HepG2 (cell line): ENCODE data around the gene CCL7. TPM values are rescaled to one million over a fixed set of nuclear protein-coding genes. Genes with fewer than 3 reads are reported as not detected.

Source experiments
- ATAC-seq: fragments of 200-7000 bp; cut with Tn5 transposase; 3 replicates; pipeline ENCODE4 v1.9.1; 2020; ENCODE audit warnings: mild to moderate bottlenecking, moderate library complexity
- BruUV-seq: library from RNA; stranded (reverse); fragments of 400-500 nt; replicated peaks from 2 replicates; lab custom pipeline; 2021; lab: Mats Ljungman, UMichigan
- CTCF ChIA-PET: fragments of 300-600 bp; formaldehyde crosslinking; extraction: SDS; loops from one replicate; lab custom pipeline; 2021; ENCODE audit warnings: low total read pairs, inconsistent platforms, low intra/inter-chr PET ratio; lab: Yijun Ruan, JAX
- POLR2A ChIA-PET: fragments of 350-600 bp; sonication (Branson Sonifier 250); formaldehyde crosslinking; loops from one replicate; lab custom pipeline; 2020; ENCODE audit warnings: antibody characterized with exemption, inconsistent platforms; lab: Yijun Ruan, JAX
- DNase-seq: peaks from one replicate; pipeline ENCODE4 v3.0.0-alpha.2; 2015; ENCODE audit warnings: low spot score
- FAIRE-seq: peaks from 3 replicates; lab custom pipeline; 2011; peaks lifted over from hg19 to GRCh38; lab: Jason Lieb, UNC
- H2AFZ ChIP-seq: one replicate; pipeline ENCODE4 v1.6.1; 2011; ENCODE audit warnings: low read length, inconsistent platforms
- H3K27ac ChIP-seq: fragments of 300-600 bp; 3 replicates; pipeline ENCODE4 v1.8.0; 2011; ENCODE audit warnings: mixed run types, mild to moderate bottlenecking, mixed read lengths, low read length, inconsistent platforms; ENCODE audit not compliant: insufficient read depth; ENCODE audit errors: extremely low read length
- H3K27me3 ChIP-seq, 2 experiments: fragments of 200-600 bp in 1 of 2; 2 replicates in 1 of 2; 3 replicates in 1 of 2; pipeline versions ENCODE4 v1.6.0 to v1.8.0; 2011; ENCODE audit warnings: low read length in 2 of 2, mild to moderate bottlenecking in 2 of 2, moderate library complexity in 2 of 2, inconsistent platforms in 1 of 2; ENCODE audit not compliant: insufficient read depth in 2 of 2, control insufficient read depth in 1 of 2
- H3K36me3 ChIP-seq, 2 experiments: fragments of 200-600 bp in 1 of 2; replicated peaks in 1 of 2; 2 replicates in 1 of 2; 3 replicates in 1 of 2; pipeline versions ENCODE4 v1.5.1 to v1.8.0; 2011; ENCODE audit warnings: low read length in 2 of 2, inconsistent platforms in 1 of 2; ENCODE audit not compliant: insufficient read depth in 2 of 2, control insufficient read depth in 1 of 2
- H3K4me1 ChIP-seq: 2 replicates; pipeline ENCODE4 v1.5.1; 2012; ENCODE audit warnings: low read length, inconsistent platforms; ENCODE audit not compliant: insufficient read depth
- H3K4me2 ChIP-seq: 2 replicates; pipeline ENCODE4 v1.6.0; 2011; ENCODE audit warnings: low read depth, low read length, inconsistent platforms
- H3K4me3 ChIP-seq, 3 experiments: fragments of 200-600 bp in 1 of 3; sonication (generic), shearing (Covaris generic) in 1 of 3; replicated peaks in 1 of 3; 2 replicates each; pipeline ENCODE4 v1.5.1; 2011 to 2016; ENCODE audit warnings: low read length in 3 of 3, inconsistent platforms in 2 of 3, low read depth in 2 of 3, mild to moderate bottlenecking in 2 of 3, control low read depth in 1 of 3, mixed read lengths in 1 of 3; ENCODE audit not compliant: insufficient read depth in 1 of 3
- H3K79me2 ChIP-seq: one replicate; pipeline ENCODE4 v1.6.1; 2011; ENCODE audit warnings: low read length, inconsistent platforms; ENCODE audit not compliant: insufficient read depth
- H3K9ac ChIP-seq: 2 replicates; pipeline ENCODE4 v1.6.0; 2011; ENCODE audit warnings: mild to moderate bottlenecking, low read depth, low read length, inconsistent platforms; ENCODE audit not compliant: insufficient read depth
- H3K9me3 ChIP-seq: 2 replicates; pipeline ENCODE4 v1.5.1; 2012; ENCODE audit warnings: mild to moderate bottlenecking, low read length
- H4K20me1 ChIP-seq: 2 replicates; pipeline ENCODE4 v1.6.0; 2011; ENCODE audit warnings: inconsistent platforms, mild to moderate bottlenecking, low read length, moderate library complexity; ENCODE audit not compliant: insufficient read depth
- ATF6 ChIP-seq: sonication (generic); formaldehyde crosslinking; conservative IDR thresholded peaks from 2 replicates; pipeline ENCODE4 v1.4.0; 2020; ENCODE audit warnings: missing genetic modification reagents
- HOXA5 ChIP-seq: sonication (generic); formaldehyde crosslinking; IDR thresholded peaks from 2 replicates; pipeline ENCODE4 v1.4.0; 2020; ENCODE audit warnings: missing genetic modification reagents
- LCORL ChIP-seq, 2 experiments: fragments of 450-650 bp in 1 of 2; sonication (generic) in 1 of 2; formaldehyde crosslinking in 1 of 2; IDR thresholded peaks; 2 replicates each; pipeline versions ENCODE4 v1.5.0 to v1.6.1; 2017 to 2020; ENCODE audit warnings: antibody characterized with exemption in 1 of 2, missing genetic modification reagents in 1 of 2
- LRRFIP1 ChIP-seq: sonication (generic); formaldehyde crosslinking; conservative IDR thresholded peaks from 2 replicates; pipeline ENCODE4 v1.4.0; 2020; ENCODE audit warnings: missing genetic modification reagents
- MAF1 ChIP-seq: sonication (generic); formaldehyde crosslinking; IDR thresholded peaks from 2 replicates; pipeline ENCODE4 v1.5.0; 2020; ENCODE audit warnings: missing genetic modification reagents, borderline replicate concordance
- MEIS1 ChIP-seq: sonication (generic); formaldehyde crosslinking; IDR thresholded peaks from 2 replicates; pipeline ENCODE4 v1.9.0; 2021; ENCODE audit warnings: mild to moderate bottlenecking, missing genetic modification reagents, moderate library complexity, borderline replicate concordance
- MTF1 ChIP-seq: sonication (generic); formaldehyde crosslinking; IDR thresholded peaks from 2 replicates; pipeline ENCODE4 v1.5.0; 2020; ENCODE audit warnings: missing genetic modification reagents
- NFYC ChIP-seq: IDR thresholded peaks from 2 replicates; pipeline ENCODE4 v1.6.1; 2016; ENCODE audit warnings: missing genetic modification reagents, missing compliant biosample characterization
- TRIM22 ChIP-seq: fragments of 450-650 bp; IDR thresholded peaks from 2 replicates; pipeline ENCODE4 v1.6.1; 2017
- ZNF280D ChIP-seq: sonication (generic); formaldehyde crosslinking; IDR thresholded peaks from 2 replicates; pipeline ENCODE4 v1.5.1; 2020; ENCODE audit warnings: mild to moderate bottlenecking, missing genetic modification reagents
- ZNF333 ChIP-seq: sonication (generic); formaldehyde crosslinking; IDR thresholded peaks from 2 replicates; pipeline ENCODE4 v1.4.0; 2020; ENCODE audit warnings: mild to moderate bottlenecking, missing genetic modification reagents, borderline replicate concordance
- ZNF75D ChIP-seq: sonication (generic); formaldehyde crosslinking; IDR thresholded peaks from 2 replicates; pipeline ENCODE4 v1.8.1; 2023; ENCODE audit warnings: missing genetic modification reagents, mild to moderate bottlenecking, borderline replicate concordance
- ZSCAN12 ChIP-seq: sonication (generic); formaldehyde crosslinking; IDR thresholded peaks from 2 replicates; pipeline ENCODE4 v1.9.0; 2021; ENCODE audit warnings: mild to moderate bottlenecking, missing genetic modification reagents
- WGBS: methylation state at CpG from one replicate; pipeline ENCODE4 v1.1.6; 2017; ENCODE audit warnings: low lambda C conversion rate; 5-methylcytosine and 5-hydroxymethylcytosine counted together
- in situ Hi-C: cut with HindIII; loops from 2 replicates; pipeline ENCODE4 v1.10.0; 2017; ENCODE audit warnings: low pct_unique_long_range_greater_than_20kb; ENCODE audit not compliant: extremely low pct_ligation_motif_present
- intact Hi-C: fragments of 100-400 bp; cut with micrococcal nuclease; formaldehyde crosslinking; loops from one replicate; pipeline ENCODE4 v1.10.0; 2022; ENCODE audit not compliant: unreplicated experiment
- polyA plus RNA-seq, 8 experiments: library from polyadenylated mRNA; depleted of rRNA in 3 of 8; stranded (reverse) in 7 of 8; unstranded in 1 of 8; fragments of >200 nt; fragmentation: Illumina TruSeq in 4 of 8; extraction: Trizol in 4 of 8; gene quantifications; 2 replicates each; pipeline versions ENCODE4 v1.2.1 to v1.2.3, GENCODE V29; 2011 to 2016; ENCODE audit warnings: low read depth in 4 of 8, missing spikeins in 1 of 8, mixed read lengths in 1 of 8; ENCODE audit not compliant: insufficient read depth in 1 of 8
- total RNA-seq, 5 experiments: library from RNA; depleted of rRNA; stranded (reverse); fragments of >200 nt; fragmentation: Illumina TruSeq; extraction: Trizol; gene quantifications; 2 replicates each; pipeline ENCODE4 v1.2.3, GENCODE V29; 2016; ENCODE audit warnings: low read depth in 1 of 5

Gene CCL7
- total and polyA plus RNA-seq, 2 of the 13 experiments (the other 11 are each of a cell fraction or from before 2014, with no cell fraction given) = not detected

GRCh38 chr17:34225046-34225445 lies 45.0 kb upstream of the CCL7 start (continued):
- TF ChIP-seq ZNF75D (CRISPR knock-in tag) (no peak), ATF6 (no peak), NFYC (CRISPR knock-in tag) (no peak), ZSCAN12 (CRISPR knock-in tag) (no peak), ZNF333 (CRISPR knock-in tag) (no peak)

GRCh38 chr17:34226011-34226743 lies 43.8 kb upstream of the CCL7 start:
- H3K79me2 ChIP-seq = no peaks in the 10 kb centered on the region
- H3K27me3 ChIP-seq = no peaks in the 10 kb centered on the region; a peak in 1 of 5 replicates
- in situ Hi-C loops = no loop called here
- CTCF ChIA-PET = no interaction called here
- H3K27ac ChIP-seq = no peak overlapping the region
- no peak overlapping the region for H3K4me2 ChIP-seq
- H3K4me3 ChIP-seq = no peak overlapping the region
- FAIRE-seq = no peak
- H3K36me3 ChIP-seq = no peaks in the 10 kb centered on the region
- H3K4me1 ChIP-seq = no peaks in the 10 kb centered on the region
- no TSS peak for BruUV-seq
- H2AFZ ChIP-seq = no peak overlapping the region
- WGBS = 30% methylated on average over 3 of the region's 3 CpGs
- intact Hi-C loops = no loop called here
- H3K9me3 ChIP-seq = peaks cover 40% of the 10 kb centered on the region
- POLR2A ChIA-PET = no interaction called here
- ATAC-seq = no peak
- DNase-seq = no peak
- no peaks in the 10 kb centered on the region for H4K20me1 ChIP-seq
- no peak overlapping the region for H3K9ac ChIP-seq
- no peak for TF ChIP-seq TRIM22
- no peak for TF ChIP-seq LRRFIP1
- no peak for TF ChIP-seq MTF1 (CRISPR knock-in tag)
- TF ChIP-seq MAF1 (CRISPR knock-in tag) = no peak
- TF ChIP-seq LCORL (IDR thresholded peaks at IDR 0.05) = no peak
- TF ChIP-seq LCORL (CRISPR knock-in tag; IDR thresholded peaks at IDR 0.05) = no peak
- no peak for TF ChIP-seq ZNF280D (CRISPR knock-in tag)
- no peak for TF ChIP-seq MEIS1 (CRISPR knock-in tag)
- TF ChIP-seq HOXA5 (CRISPR knock-in tag) = no peak
